ENCODE results near the gene AGK. TPM values are rescaled to one million over a fixed set of nuclear protein-coding genes. Genes with fewer than 3 reads are reported as not detected.
"Not testable (repeated sequence)": the region's sequence is repeated elsewhere in the genome, so short reads cannot be mapped to it uniquely, and the experiment has no call there.

AGK gene
- total RNA-seq, 1 experiment from 2014 or later, result 57.9 TPM

GRCh38 chr7:141645188-141645587 lies 94.0 kb downstream of the AGK start:
- no peak for DNase-seq (ENCODE audit: low read depth)

- DNase-seq (ENCODE audit: low read depth), result peak; percentile 79
Observed at GRCh38 chr7:141646826-141647480, 95.7 kb downstream of the AGK start.

GRCh38 chr7:141647701-141648100 lies 96.5 kb downstream of the AGK start:
- not testable (repeated sequence) for DNase-seq (ENCODE audit: low read depth)

GRCh38 chr7:141648276-141649114 lies 97.3 kb downstream of the AGK start:
- no peak for DNase-seq (ENCODE audit: low read depth)

GRCh38 chr7:141649137-141649864 lies 98.1 kb downstream of the AGK start:
- DNase-seq (ENCODE audit: low read depth), result no peak

- DNase-seq (ENCODE audit: low read depth), result peak; percentile 76
Observed at GRCh38 chr7:141649865-141650634, 98.8 kb downstream of the AGK start.

- no peak for DNase-seq (ENCODE audit: low read depth)
Observed at GRCh38 chr7:141651417-141651816, 100.2 kb downstream of the AGK start.

- no peak for DNase-seq (ENCODE audit: low read depth)
Observed at GRCh38 chr7:141652691-141653090, 101.5 kb downstream of the AGK start.

GRCh38 chr7:141654551-141654950 lies 103.3 kb downstream of the AGK start:
- DNase-seq (ENCODE audit: low read depth), result peak; percentile 69

GRCh38 chr7:141659501-141659900 lies 108.3 kb downstream of the AGK start:
- DNase-seq (ENCODE audit: low read depth), result no peak

- no peak for DNase-seq (ENCODE audit: low read depth)
Observed at GRCh38 chr7:141660259-141660658, 109.0 kb downstream of the AGK start.

GRCh38 chr7:141663081-141663849 lies 112.1 kb downstream of the AGK start:
- no peak for DNase-seq (ENCODE audit: low read depth)

GRCh38 chr7:141664450-141664849 lies 113.2 kb downstream of the AGK start:
- no peak for DNase-seq (ENCODE audit: low read depth)

GRCh38 chr7:141665208-141666035 lies 114.2 kb downstream of the AGK start:
- no peak for DNase-seq (ENCODE audit: low read depth)

GRCh38 chr7:141666071-141666470 lies 114.9 kb downstream of the AGK start:
- no peak for DNase-seq (ENCODE audit: low read depth)

- no peak for DNase-seq (ENCODE audit: low read depth)
Observed at GRCh38 chr7:141668853-141669252, 117.6 kb downstream of the AGK start.

- DNase-seq (ENCODE audit: low read depth), result no peak
Observed at GRCh38 chr7:141671705-141672496, 120.7 kb downstream of the AGK start.

- DNase-seq (ENCODE audit: low read depth), result no peak
Observed at GRCh38 chr7:141673346-141673745, 122.1 kb downstream of the AGK start.

GRCh38 chr7:141674171-141674671 lies 123.0 kb downstream of the AGK start:
- DNase-seq (ENCODE audit: low read depth), result peak; percentile 79

All from HT1080 (cell line).